ENCODE data around the gene PLEKHA8.

DNA sequence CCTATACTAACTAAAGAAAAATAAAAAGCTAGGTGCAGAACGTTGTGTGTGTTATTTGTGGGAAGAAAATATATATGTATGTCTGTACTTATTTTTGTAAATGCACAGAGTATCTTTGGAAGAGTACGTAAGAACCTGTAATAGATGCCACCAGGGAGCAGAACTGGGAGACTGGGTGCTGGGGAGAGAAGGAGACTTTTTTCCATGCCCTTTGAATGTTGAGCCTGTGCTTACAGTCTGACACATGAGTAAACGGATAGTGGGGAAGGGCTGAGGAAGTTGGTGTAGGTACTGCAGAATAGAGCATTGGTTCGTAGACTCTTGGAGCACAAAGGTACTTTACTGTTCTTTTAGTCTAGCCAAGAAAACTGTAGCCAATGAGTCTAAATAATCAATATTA is 37.3 kb upstream of the PLEKHA8 start:
- TF ChIP-seq CTCF (IDR thresholded peaks at IDR 0.05): no peak
- no peak for TF ChIP-seq EP300 (IDR thresholded peaks at IDR 0.05; ENCODE audit: low read depth)

Data from transverse colon (tissue), 3 donors.